ENCODE results near the gene CACNA1C. TPM values are rescaled to one million over a fixed set of nuclear protein-coding genes. Genes with fewer than 3 reads are reported as not detected.

The CACNA1C gene
- total RNA-seq, 4 donors from 2014 or later: 9.7 to 42.1 (median 18.1) TPM

DNA sequence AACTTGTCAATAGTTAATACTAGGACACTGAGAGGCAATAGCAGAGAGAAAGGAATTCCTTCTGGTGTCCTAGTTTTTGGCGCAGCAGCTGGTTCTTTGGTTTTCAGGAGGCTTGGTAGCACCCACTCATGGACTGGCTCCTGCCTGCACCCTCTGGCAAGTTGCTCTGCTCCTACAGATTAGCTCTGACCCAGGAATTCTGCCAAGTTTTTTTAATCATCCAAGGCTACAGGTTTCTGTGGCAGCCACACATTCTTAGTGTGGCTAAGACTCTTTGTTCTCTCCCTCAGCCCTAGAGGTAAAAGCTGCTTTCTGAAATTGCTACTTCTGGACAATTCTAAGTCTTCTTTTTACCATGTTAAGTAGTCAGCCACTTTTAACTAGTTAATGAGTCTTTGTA is 670.0 kb downstream of the CACNA1C start:
- DNase-seq: no peak
- no peak overlapping the region for H3K4me3 ChIP-seq
- H3K4me1 ChIP-seq: no peaks in the 10 kb centered on the region
- H3K27ac ChIP-seq: no peak overlapping the region
- H3K36me3 ChIP-seq: no peaks in the 10 kb centered on the region
- TF ChIP-seq, protein P1, sequence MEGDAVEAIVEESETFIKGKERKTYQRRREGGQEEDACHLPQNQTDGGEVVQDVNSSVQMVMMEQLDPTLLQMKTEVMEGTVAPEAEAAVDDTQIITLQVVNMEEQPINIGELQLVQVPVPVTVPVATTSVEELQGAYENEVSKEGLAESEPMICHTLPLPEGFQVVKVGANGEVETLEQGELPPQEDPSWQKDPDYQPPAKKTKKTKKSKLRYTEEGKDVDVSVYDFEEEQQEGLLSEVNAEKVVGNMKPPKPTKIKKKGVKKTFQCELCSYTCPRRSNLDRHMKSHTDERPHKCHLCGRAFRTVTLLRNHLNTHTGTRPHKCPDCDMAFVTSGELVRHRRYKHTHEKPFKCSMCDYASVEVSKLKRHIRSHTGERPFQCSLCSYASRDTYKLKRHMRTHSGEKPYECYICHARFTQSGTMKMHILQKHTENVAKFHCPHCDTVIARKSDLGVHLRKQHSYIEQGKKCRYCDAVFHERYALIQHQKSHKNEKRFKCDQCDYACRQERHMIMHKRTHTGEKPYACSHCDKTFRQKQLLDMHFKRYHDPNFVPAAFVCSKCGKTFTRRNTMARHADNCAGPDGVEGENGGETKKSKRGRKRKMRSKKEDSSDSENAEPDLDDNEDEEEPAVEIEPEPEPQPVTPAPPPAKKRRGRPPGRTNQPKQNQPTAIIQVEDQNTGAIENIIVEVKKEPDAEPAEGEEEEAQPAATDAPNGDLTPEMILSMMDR (IDR thresholded peaks at IDR 0.05): no peak
- no peak for TF ChIP-seq POLR2A (IDR thresholded peaks at IDR 0.05)
- H3K9me3 ChIP-seq: no peaks in the 10 kb centered on the region
- no peaks in the 10 kb centered on the region for H3K27me3 ChIP-seq

DNA sequence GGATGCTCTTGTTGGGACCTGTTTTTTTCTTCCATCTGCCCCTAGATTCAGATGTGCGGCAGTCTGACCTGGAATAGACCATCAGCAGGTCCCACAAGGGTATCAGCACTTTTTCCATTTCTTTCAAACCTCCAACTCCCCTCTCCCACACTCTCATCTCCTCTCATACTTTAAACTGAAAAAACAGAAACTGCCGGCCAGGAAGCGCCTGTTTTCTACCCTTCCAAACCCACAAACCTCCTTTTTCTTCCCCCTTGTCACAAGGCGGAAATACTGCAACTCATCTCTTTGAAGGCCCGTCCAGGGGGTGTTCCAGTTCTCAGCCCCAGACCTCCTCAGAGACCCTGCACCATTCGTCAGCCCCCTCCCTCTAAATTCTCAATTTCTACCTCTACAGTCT is 679.5 kb downstream of the CACNA1C start:
- Histone ChIP-seq H3K4me1 (no peaks in the 10 kb centered on the region), H3K36me3 (no peaks in the 10 kb centered on the region), H3K4me3 (no peak overlapping the region), H3K27me3 (no peaks in the 10 kb centered on the region), H3K27ac (no peak overlapping the region), H3K9me3 (no peaks in the 10 kb centered on the region)
- DNase-seq: no peak
- TF ChIP-seq POLR2A (IDR thresholded peaks at IDR 0.05): no peak
- TF ChIP-seq, protein P1 (IDR thresholded peaks at IDR 0.05): no peak

DNA sequence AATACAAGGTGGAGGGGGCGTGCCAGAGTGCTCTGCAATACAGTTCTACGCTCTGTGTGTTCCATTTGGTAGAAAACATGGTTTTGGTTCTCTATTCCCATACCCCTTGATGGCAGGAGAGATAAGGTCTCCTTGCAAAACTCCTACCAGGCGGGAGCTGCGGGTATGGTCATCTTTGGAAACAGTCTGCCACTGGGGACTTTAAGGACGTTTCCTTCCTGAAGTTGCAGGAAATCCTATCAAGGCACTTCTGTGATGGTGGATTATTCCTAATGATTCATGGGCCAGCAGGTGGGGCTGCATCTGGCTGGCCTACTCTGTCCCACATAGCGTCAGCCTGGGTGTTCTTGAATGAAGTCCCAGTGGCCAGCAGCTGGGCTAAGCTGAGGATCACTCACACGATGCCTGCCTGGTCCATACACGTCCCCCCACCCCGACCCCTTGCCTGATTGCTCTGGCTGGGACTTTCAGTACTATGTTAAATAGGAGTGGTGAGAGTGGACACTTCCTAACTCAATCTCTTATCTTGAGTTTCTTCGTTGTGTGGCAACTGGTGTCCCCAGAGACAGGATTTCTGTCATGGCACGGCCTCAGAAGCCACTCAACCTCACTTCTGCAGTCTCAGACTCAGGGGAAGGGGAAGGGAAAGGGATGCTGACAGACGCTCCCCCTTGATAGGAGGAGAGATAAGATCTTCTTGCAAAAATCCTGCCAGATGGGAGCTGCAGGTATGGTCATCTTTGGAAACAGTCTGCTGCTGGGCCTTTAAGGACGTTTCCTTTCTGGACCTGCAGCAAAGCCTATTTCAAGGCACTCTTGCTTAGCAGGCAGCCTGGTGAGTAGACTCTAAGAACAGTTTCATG is 680.9 kb downstream of the CACNA1C start:
- H3K27me3 ChIP-seq: no peaks in the 10 kb centered on the region
- H3K27ac ChIP-seq: no peak overlapping the region
- H3K36me3 ChIP-seq: no peaks in the 10 kb centered on the region
- no peak overlapping the region for H3K4me3 ChIP-seq
- TF ChIP-seq, protein P1 (IDR thresholded peaks at IDR 0.05): no peak
- no peak for TF ChIP-seq POLR2A (IDR thresholded peaks at IDR 0.05)
- H3K4me1 ChIP-seq: no peaks in the 10 kb centered on the region
- no peak for DNase-seq
- H3K9me3 ChIP-seq: no peaks in the 10 kb centered on the region

DNA sequence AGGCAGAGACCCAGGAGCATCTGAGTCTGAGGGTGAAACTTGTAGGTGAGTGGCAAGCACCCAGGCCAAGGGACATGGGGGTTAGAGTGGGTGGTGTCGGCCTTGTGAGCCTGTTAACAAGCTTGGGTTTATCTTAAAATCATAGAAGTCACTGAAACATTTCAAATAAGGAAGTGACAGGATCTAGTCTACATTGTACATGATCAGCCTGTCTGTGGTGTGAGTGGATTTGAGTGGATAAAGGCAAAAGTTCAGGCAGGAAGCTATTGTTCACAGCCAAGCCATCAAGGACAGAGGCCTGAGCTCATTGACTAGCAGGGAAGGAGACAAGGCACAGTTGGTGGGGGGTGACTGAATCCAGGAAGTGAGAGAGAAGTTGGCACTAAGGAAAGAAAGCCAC is 682.6 kb downstream of the CACNA1C start:
- TF ChIP-seq, protein P1 (IDR thresholded peaks at IDR 0.05): no peak
- no peak for TF ChIP-seq POLR2A (IDR thresholded peaks at IDR 0.05)
- no peaks in the 10 kb centered on the region for H3K27me3 ChIP-seq
- no peak for DNase-seq
- no peaks in the 10 kb centered on the region for H3K4me1 ChIP-seq
- no peak overlapping the region for H3K27ac ChIP-seq
- no peaks in the 10 kb centered on the region for H3K9me3 ChIP-seq
- no peak overlapping the region for H3K4me3 ChIP-seq
- no peaks in the 10 kb centered on the region for H3K36me3 ChIP-seq

DNA sequence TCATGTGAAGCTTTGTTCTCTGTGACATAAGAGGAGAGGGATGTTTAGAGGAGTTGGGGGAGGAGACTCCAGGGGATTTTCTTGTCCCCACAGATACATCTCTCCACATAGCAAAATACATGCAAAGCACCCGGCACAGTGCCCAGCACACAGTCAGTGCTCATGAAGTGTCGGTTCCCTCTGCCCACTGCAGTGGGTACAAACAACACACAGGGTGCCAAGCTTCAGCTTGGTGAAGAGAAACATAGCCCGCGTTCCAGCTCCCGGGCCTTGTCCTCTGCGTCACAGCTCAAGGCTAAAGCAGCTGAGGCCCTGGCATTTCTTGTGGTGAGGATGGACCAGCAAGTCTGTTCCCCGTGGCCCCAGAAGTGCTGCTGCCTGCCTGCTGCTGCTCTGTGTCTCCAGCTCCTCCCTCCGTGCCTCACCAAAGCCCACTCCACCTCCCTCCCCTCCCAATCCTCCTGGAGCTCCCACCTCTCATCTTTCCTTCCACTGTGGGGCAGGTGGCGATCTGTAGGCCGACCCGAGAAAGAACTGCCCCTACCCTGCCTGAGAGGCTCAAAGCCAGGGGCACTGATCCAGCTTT is 685.0 kb downstream of the CACNA1C start:
- Histone ChIP-seq H3K27ac (no peak overlapping the region), H3K27me3 (no peaks in the 10 kb centered on the region), H3K4me1 (no peaks in the 10 kb centered on the region), H3K36me3 (no peaks in the 10 kb centered on the region), H3K9me3 (no peaks in the 10 kb centered on the region), H3K4me3 (no peak overlapping the region)
- TF ChIP-seq, protein P1 (IDR thresholded peaks at IDR 0.05): no peak
- TF ChIP-seq POLR2A (IDR thresholded peaks at IDR 0.05): no peak
- no peak for DNase-seq
